ENCODE data around the gene FGD2.

- TF ChIP-seq POLR2A (IDR thresholded peaks at IDR 0.05): no peak
- TF ChIP-seq CTCF (IDR thresholded peaks at IDR 0.05): no peak
Observed at GRCh38 chr6:37005061-37005810, at the start of gene FGD2.

Data from testis (tissue), 2 donors.